HG03060 (cell line): ENCODE measurements around the gene GTF2H1.
"Not testable (repeated sequence)": the region's sequence is repeated elsewhere in the genome, so short reads cannot be mapped to it uniquely, and the experiment has no call there.

Experiments
- ATAC-seq: cut with Tn5 transposase; IDR thresholded peaks from one replicate; pipeline ENCODE4 v1.9.1; 2021; ENCODE audit warnings: low read depth, moderate number of reproducible peaks; ENCODE audit not compliant: unreplicated experiment

The GTF2H1 gene

DNA sequence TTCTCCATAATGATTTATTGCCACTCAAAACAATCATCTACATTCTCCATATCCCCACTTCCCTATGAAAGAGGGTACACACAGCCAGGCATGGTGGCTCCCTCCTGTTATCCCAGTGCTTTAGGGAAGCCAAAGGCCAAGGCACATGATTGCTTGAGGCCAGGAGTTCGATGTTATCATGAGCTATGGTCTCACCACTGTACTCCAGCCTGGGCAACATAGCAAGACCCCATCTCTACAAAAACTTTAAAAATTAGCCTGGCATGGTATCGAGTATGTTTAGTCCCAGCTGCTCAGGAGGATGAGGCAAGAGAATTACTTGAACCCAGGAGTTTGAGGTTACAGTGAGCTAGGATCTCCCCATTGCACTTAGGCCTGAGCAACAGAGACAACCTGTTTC lies 6.5 kb upstream of the GTF2H1 start:
- no peak for ATAC-seq

DNA sequence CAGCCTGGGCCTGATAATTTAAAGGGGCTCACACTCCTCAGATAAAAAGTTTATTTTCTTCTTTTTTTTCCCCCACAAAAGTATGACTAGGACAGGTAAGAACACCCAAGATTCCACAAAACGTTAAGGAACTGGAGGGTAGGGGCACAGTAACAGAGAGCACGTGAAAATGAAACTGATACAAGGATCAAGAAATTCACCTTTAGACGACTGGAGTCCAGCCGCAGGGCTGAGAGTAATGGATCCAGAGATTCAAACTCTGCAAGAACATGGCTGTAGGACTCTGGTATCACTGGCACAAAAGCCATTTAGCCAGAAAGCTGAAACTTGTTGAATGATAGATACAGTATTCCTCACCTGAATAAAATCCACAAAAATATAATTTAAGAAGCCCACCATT lies 4.8 kb upstream of the GTF2H1 start:
- ATAC-seq: no peak

GRCh38 chr11:18319914-18320313 lies 2.5 kb upstream of the GTF2H1 start:
- no peak for ATAC-seq

GRCh38 chr11:18320617-18321016 lies 1.8 kb upstream of the GTF2H1 start:
- ATAC-seq: no peak

GRCh38 chr11:18321578-18321968 lies 794 bp upstream of the GTF2H1 start:
- ATAC-seq: peak; percentile 0

DNA sequence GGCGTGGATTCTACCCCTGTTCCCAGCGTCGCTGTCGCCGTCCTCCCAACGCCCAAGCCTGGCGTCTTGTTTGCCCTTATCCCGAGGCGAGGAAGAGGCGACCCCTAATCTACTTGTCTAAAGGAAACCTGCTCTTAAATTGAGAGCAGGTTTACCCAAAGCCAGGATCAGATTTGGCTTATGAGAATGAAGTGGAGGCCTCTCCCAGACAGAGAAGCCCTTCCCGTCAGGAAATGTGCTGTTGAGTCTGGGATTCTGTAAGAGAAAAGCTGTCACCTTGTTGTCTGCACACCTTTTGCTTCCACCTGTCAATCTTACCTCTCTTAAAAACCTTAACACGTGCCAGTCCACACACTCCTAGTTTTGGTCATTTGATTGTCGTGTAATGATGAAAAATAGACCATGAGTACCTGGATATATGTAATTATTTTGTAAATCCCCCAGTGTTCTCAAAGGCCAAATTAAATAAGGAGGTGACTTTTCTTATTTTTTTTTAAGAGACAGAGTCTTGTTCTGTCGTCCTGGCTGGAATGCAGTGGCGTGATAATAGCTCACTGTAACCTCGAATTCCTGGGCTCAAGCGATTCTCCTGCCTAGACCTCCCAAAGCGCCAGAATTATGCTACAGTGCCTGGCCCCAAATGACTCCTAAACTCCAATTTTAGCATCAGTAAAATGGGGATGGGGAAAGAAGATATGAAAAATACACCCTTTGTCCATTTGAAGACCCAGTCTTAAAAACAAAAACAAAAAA lies 627 bp downstream of the GTF2H1 start:
- ATAC-seq: no peak

DNA sequence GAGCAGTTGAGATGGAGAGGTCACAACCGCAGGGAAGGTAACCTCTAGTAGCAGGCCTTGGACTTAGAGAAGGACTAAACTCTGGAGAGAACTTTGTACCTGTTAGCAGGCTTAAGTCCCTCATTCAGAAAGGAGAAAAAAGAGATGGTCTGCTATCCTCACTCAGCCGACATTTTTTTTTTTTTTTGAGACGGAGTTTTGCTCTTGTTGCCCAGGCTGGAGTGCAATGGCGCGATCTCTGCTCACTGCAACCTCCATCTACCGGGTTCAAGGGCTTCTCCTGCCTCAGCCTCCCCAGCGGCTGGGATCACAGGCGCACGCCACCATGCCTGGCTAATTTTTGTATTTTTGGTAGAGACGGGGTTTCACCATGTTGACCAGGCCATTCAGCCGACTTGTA lies 1.5 kb downstream of the GTF2H1 start:
- ATAC-seq: not testable (repeated sequence)

DNA sequence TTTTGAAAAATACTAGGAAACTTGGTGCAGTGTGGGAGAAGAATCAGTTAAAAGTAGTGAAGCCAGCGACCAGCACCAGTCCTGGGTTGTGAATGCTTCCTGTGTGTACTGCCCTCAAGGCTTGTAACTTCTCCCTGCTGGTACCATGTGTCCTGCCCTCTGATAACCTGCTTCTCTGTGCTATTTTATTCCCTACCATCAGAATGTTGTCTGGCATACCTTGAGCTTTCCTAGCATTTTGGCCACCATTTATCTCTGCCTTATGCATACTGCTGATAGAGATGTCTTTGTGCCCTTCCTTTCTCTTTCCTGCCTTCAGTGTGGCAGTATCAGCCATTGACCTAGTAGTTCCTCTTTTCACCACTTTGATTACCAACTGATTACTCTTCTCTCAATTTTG lies 2.0 kb downstream of the GTF2H1 start:
- ATAC-seq: no peak

DNA sequence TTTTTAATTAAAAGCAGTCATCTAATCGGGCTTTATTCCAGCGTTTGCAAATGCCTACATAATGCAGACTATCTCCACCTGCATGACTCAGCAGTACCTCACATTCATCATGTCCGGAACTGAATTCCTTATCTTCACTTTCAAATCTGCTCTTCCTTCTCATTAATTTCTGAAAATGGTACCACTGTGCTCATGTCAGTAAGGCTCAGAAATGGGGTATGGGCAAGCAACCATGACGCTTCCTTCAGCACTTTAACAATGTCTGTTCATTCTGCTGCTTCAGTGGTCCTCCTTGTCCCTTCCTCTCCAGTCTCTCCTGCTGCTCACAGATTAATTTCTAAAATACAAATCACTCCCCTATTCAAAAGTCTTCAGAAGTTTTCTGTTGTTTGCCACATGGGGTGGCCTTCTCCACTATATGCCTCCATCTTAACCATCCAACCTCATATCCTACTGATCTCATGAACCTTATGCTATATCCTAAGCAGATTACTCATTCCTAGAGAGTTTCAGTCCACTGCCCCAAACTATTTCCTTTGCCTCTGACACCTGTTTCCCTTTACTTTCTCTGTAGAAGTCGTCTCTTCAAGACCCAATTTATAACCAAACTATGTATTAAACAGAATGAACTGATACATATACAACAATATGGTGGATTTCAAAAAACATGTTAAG lies 7.0 kb downstream of the GTF2H1 start:
- ATAC-seq: peak; percentile 49

GRCh38 chr11:18330921-18331320 lies 8.6 kb downstream of the GTF2H1 start:
- no peak for ATAC-seq

DNA sequence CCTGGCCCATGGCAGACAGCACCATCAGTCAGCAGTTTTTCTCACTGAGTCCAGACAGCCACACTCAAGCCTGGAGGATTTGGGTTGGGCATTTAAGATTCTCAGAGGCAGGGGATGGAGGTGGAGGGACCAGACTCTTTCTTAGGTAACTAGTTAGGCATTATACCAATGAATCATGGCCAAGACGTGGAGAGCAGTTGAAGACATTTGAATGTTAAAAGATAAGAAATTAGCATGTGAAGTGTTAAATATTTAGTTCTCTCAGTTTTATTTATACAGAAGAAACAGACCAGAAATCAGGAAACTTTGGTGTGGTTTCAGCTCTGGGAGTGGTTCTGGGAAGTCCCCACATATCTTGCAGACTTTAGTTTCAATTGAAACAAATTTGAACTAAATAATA lies 9.9 kb downstream of the GTF2H1 start:
- no peak for ATAC-seq

DNA sequence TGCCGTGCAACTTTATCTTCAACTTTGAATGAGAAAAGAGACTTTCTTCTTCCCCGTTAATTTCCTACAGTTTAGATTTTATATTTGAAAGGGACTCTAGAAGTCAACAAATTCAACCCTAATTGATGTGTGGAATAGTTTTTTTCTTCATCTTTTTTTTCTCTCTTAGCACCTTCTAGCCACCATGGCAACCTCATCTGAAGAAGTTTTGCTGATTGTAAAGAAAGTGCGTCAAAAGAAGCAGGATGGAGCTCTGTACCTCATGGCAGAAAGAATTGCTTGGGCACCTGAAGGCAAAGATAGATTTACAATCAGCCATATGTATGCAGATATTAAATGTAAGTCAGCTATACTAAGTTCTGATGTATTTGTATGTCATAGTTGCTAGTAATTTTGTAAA lies 10.5 kb downstream of the GTF2H1 start:
- ATAC-seq: no peak

DNA sequence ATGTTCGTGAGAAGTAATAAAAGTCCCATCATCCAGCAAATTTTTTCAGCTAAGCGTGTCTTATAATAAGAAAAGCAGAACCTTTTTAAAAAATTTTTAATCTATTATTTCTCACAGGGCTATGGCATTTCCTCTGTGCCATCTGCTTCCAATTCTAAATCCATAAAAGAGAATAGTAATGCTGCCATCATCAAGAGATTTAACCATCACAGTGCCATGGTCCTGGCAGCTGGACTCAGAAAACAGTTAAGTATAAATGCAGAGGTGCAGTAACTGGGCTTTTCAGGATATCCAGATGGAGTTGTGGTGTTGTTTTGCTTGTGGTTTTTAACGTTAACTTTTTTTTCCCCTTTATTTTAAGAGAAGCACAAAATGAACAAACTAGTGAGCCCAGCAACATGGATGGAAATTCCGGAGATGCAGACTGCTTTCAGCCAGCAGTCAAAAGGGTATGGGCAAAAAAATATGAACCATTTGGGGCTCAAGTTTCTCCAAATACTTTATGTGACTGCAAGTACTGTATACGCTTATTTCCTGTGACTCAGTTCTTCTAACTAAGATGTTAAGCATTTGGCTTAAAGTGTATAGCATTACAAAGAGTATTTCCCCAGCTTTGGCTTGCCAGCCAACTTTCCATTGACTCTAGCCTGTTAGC lies 25.2 kb downstream of the GTF2H1 start:
- ATAC-seq: no peak

DNA sequence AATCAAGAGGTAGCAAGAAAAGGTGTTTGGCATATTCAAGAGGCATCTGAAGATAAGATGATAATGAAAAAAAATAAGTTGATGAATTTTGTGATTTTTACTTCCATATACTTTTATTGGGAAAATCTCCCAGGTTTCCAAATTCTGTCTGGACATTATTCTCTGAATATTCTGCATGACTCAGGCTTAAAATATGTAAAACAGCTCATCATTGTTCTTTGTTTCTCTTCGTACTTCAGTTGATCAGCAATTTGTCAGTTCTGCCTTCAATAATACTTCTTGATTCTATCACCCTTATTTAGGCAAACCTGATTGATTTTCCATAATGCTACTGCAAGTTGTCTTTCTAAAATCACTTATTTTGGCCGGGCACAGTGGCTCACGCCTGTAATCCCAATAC lies 30.2 kb downstream of the GTF2H1 start:
- ATAC-seq: no peak

- no peak for ATAC-seq
These were observed 36.3 kb downstream of the GTF2H1 start for GRCh38 chr11:18358646-18359045.

DNA sequence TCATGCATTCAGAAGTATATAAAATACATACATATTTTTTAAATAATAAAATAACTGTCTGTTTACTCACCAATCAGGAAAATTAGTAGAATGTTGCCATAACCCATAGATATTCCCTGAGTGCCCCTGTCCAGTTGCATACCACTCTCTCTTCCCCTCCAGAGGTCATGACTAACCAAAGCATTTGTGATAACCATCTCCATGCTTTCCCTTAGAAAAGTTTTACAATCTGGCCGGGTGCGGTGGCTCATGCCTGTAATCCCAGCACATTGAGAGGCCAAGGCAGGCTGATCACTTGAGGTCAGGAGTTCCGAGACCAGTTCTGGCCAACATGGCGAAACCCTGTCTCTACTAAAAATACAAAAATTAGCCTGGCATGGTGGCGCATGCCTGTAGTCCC lies 38.8 kb downstream of the GTF2H1 start:
- ATAC-seq: no peak

GRCh38 chr11:18364495-18365073 lies 42.2 kb downstream of the GTF2H1 start:
- ATAC-seq: no peak

GRCh38 chr11:18365741-18366140 lies 43.4 kb downstream of the GTF2H1 start:
- ATAC-seq: no peak

DNA sequence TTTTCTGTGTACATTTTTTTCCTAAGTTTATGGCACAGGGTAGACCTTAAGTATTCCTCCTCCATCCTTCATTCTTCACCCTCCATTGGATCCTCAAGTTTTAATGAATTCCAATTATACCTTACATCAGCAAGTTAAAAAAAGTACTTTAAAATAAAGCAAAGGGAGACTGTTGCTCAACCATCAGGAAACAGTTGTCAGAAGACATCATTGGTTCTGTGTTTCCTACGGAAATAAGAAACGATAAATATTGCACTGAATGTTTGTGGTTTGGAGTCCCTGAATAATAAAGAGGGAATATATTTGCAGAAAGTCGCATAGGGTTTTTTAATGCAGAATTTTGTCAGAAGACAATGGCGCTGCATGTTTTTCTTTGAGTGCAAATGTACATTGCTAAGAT lies 43.9 kb downstream of the GTF2H1 start:
- ATAC-seq: no peak

DNA sequence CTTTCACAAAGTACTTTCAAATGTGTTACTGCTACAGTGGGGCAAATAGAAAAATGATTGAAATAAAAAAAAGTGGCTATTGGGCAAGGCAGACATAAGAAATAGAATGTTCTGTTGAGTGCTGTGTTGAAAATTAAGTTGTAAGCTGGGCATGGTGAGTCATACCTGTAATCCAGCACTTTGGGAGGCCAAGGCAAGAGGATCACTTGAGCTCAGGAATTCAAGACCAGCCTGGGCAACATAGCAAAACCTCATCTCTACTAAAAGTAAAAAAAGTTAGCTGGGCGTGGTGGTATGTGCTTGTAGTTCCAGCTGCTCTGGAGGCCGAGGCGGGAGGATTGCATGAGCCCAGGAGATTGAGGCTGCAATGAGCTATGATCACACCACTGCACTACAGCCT lies 45.1 kb downstream of the GTF2H1 start:
- ATAC-seq: no peak

GRCh38 chr11:18368221-18368620 lies 45.9 kb downstream of the GTF2H1 start:
- ATAC-seq: no peak
